HEK293 (cell line): ENCODE data around the gene HBP1.

Experiments used
- CTCF ChIA-PET: fragments of 350-600 bp; formaldehyde crosslinking; extraction: SDS; loops from one replicate; lab custom pipeline; 2021; ENCODE audit warnings: antibody characterized with exemption; lab: Yijun Ruan, JAX
- POLR2A ChIA-PET: fragments of 300-600 bp; formaldehyde crosslinking; extraction: SDS; loops from one replicate; lab custom pipeline; 2020; ENCODE audit warnings: antibody characterized with exemption, inconsistent platforms; lab: Yijun Ruan, JAX
- H3K27ac ChIP-seq: fragments of 200-500 bp; sonication (Bioruptor generic); 2 replicates; pipeline ENCODE4 v1.5.1; 2014; ENCODE audit warnings: low read depth, low read length, control low read depth, inconsistent platforms; ENCODE audit errors: extremely low read depth
- H3K36me3 ChIP-seq, 2 experiments: fragments of 200-500 bp in 1 of 2; sonication (Bioruptor generic) in 1 of 2; 1 replicate in 1 of 2; 2 replicates in 1 of 2; pipeline ENCODE4 v1.5.1; 2014 to 2017; ENCODE audit warnings: inconsistent platforms in 2 of 2, low read length in 2 of 2; ENCODE audit not compliant: control insufficient read depth in 2 of 2, insufficient read depth in 1 of 2
- H3K4me1 ChIP-seq: fragments of 200-500 bp; sonication (Bioruptor generic); 2 replicates; pipeline ENCODE4 v1.5.1; 2014; ENCODE audit warnings: mild to moderate bottlenecking, low read length, inconsistent platforms; ENCODE audit not compliant: control insufficient read depth, insufficient read depth
- H3K4me3 ChIP-seq: 2 replicates; pipeline ENCODE4 v1.5.1; 2011; ENCODE audit warnings: low read depth, mild to moderate bottlenecking, control low read depth, low read length, moderate library complexity
- H3K9me3 ChIP-seq: fragments of 200-500 bp; sonication (Bioruptor generic); 2 replicates; pipeline ENCODE4 v1.5.1; 2014; ENCODE audit warnings: low read depth, low read length, inconsistent platforms; ENCODE audit not compliant: control insufficient read depth, insufficient read depth
- BCL11B ChIP-seq: fragments of 450-650 bp; formaldehyde crosslinking; IDR thresholded peaks from 2 replicates; pipeline ENCODE4 v1.5.1; 2016; ENCODE audit warnings: low read depth, missing biosample characterization, missing genetic modification characterization
- GFI1B ChIP-seq: fragments of 450-650 bp; formaldehyde crosslinking; IDR thresholded peaks from 2 replicates; pipeline ENCODE4 v1.5.1; 2016; ENCODE audit warnings: missing biosample characterization, missing genetic modification characterization
- KLF10 ChIP-seq: fragments of 450-650 bp; IDR thresholded peaks from 2 replicates; pipeline ENCODE4 v1.5.1; 2018; ENCODE audit warnings: missing biosample characterization, mild to moderate bottlenecking, missing genetic modification characterization
- KLF8 ChIP-seq: fragments of 450-650 bp; formaldehyde crosslinking; IDR thresholded peaks from 2 replicates; pipeline ENCODE4 v1.5.1; 2016; ENCODE audit warnings: missing biosample characterization, missing genetic modification characterization
- MEIS1 ChIP-seq: sonication (generic); formaldehyde crosslinking; IDR thresholded peaks from 2 replicates; pipeline ENCODE4 v1.8.1; 2022; ENCODE audit warnings: missing genetic modification reagents, mild to moderate bottlenecking, borderline replicate concordance
- SCRT1 ChIP-seq: fragments of 450-650 bp; formaldehyde crosslinking; IDR thresholded peaks from 2 replicates; pipeline ENCODE4 v1.5.1; 2016; ENCODE audit warnings: missing biosample characterization, missing genetic modification characterization, borderline replicate concordance
- SP7 ChIP-seq: fragments of 450-650 bp; formaldehyde crosslinking; IDR thresholded peaks from 2 replicates; pipeline ENCODE4 v1.5.1; 2016; ENCODE audit warnings: missing biosample characterization, missing genetic modification characterization
- ZBTB10 ChIP-seq: fragments of 450-650 bp; formaldehyde crosslinking; IDR thresholded peaks from 2 replicates; pipeline ENCODE4 v1.5.1; 2016; ENCODE audit warnings: missing biosample characterization, missing genetic modification characterization
- ZBTB17 ChIP-seq: fragments of 450-650 bp; formaldehyde crosslinking; IDR thresholded peaks from 2 replicates; pipeline ENCODE4 v1.5.1; 2016; ENCODE audit warnings: missing biosample characterization, missing genetic modification characterization
- ZFP3 ChIP-seq: fragments of 450-650 bp; formaldehyde crosslinking; IDR thresholded peaks from 2 replicates; pipeline ENCODE4 v1.5.1; 2016; ENCODE audit warnings: low read depth, missing biosample characterization, missing genetic modification characterization
- ZNF112 ChIP-seq: fragments of 450-650 bp; formaldehyde crosslinking; IDR thresholded peaks from 2 replicates; pipeline ENCODE4 v1.5.0; 2017; ENCODE audit warnings: missing biosample characterization, missing genetic modification characterization
- ZNF132 ChIP-seq: fragments of 450-650 bp; formaldehyde crosslinking; IDR thresholded peaks from 2 replicates; pipeline ENCODE4 v1.5.1; 2017; ENCODE audit warnings: missing biosample characterization, missing genetic modification characterization, borderline replicate concordance
- ZNF148 ChIP-seq: fragments of 450-650 bp; formaldehyde crosslinking; IDR thresholded peaks from 2 replicates; pipeline ENCODE4 v1.5.0; 2017; ENCODE audit warnings: missing biosample characterization, missing genetic modification characterization, borderline replicate concordance
- ZNF155 ChIP-seq: fragments of 450-650 bp; formaldehyde crosslinking; IDR thresholded peaks from 2 replicates; pipeline ENCODE4 v1.5.1; 2016; ENCODE audit warnings: missing biosample characterization, missing genetic modification characterization
- ZNF2 ChIP-seq: fragments of 450-650 bp; formaldehyde crosslinking; IDR thresholded peaks from 2 replicates; pipeline ENCODE4 v1.5.1; 2016; ENCODE audit warnings: missing biosample characterization, missing genetic modification characterization
- ZNF350 ChIP-seq: fragments of 450-650 bp; formaldehyde crosslinking; IDR thresholded peaks from 2 replicates; pipeline ENCODE4 v1.5.0; 2017; ENCODE audit warnings: missing biosample characterization, mild to moderate bottlenecking, missing genetic modification characterization
- ZNF398 ChIP-seq: fragments of 450-650 bp; formaldehyde crosslinking; IDR thresholded peaks from 2 replicates; pipeline ENCODE4 v1.5.1; 2017; ENCODE audit warnings: missing biosample characterization, missing genetic modification characterization
- ZNF600 ChIP-seq: fragments of 450-650 bp; formaldehyde crosslinking; IDR thresholded peaks from 2 replicates; pipeline ENCODE4 v1.5.1; 2016; ENCODE audit warnings: missing biosample characterization, missing genetic modification characterization
- ZNF654 ChIP-seq: fragments of 450-650 bp; formaldehyde crosslinking; IDR thresholded peaks from 2 replicates; pipeline ENCODE4 v1.5.1; 2016; ENCODE audit warnings: low read depth, missing biosample characterization, missing genetic modification characterization
- ZNF792 ChIP-seq: fragments of 450-650 bp; formaldehyde crosslinking; IDR thresholded peaks from 2 replicates; pipeline ENCODE4 v1.5.1; 2016; ENCODE audit warnings: missing biosample characterization, missing genetic modification characterization
- TF ChIP-seq, protein P1 (sequence below): fragments of 450-650 bp; formaldehyde crosslinking; IDR thresholded peaks from 2 replicates; pipeline ENCODE4 v1.5.1; 2016; ENCODE audit warnings: missing biosample characterization, missing genetic modification characterization
- TF ChIP-seq, protein P2 (sequence below): fragments of 450-650 bp; formaldehyde crosslinking; IDR thresholded peaks from 2 replicates; pipeline ENCODE4 v1.5.1; 2017; ENCODE audit warnings: missing biosample characterization, missing genetic modification characterization
- TF ChIP-seq, protein P3 (sequence below): fragments of 450-650 bp; formaldehyde crosslinking; IDR thresholded peaks from 2 replicates; pipeline ENCODE4 v1.5.1; 2016; ENCODE audit warnings: missing biosample characterization, missing genetic modification characterization

Gene HBP1

DNA sequence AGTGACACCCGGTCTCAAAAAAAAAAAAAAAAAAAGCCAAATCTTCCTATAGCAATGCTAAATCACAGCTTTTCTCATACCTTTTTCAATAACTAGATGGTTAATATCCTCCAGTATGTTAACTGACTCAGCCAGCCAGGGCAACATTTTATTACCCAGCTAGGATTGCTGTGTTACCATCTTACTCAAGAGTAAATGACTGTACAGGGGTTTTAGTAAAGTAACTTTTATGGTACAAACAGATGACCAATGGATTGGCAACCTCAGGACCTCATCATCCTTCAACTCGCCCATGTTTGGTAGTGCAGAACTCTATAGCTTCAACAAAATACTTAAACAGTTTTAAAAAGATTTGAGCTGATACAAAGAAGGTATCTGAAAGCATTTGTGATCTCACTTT, 59.5 kb downstream of the HBP1 start (continued):
- TF ChIP-seq, protein P1, sequence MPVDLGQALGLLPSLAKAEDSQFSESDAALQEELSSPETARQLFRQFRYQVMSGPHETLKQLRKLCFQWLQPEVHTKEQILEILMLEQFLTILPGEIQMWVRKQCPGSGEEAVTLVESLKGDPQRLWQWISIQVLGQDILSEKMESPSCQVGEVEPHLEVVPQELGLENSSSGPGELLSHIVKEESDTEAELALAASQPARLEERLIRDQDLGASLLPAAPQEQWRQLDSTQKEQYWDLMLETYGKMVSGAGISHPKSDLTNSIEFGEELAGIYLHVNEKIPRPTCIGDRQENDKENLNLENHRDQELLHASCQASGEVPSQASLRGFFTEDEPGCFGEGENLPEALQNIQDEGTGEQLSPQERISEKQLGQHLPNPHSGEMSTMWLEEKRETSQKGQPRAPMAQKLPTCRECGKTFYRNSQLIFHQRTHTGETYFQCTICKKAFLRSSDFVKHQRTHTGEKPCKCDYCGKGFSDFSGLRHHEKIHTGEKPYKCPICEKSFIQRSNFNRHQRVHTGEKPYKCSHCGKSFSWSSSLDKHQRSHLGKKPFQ (tag by site-specific recombination) = no peak

GRCh38 chr7:107230334-107230733, 61.5 kb downstream of the HBP1 start:
- POLR2A ChIA-PET = no interaction called here
- no peaks in the 10 kb centered on the region; a peak in 1 of 3 replicates for H3K36me3 ChIP-seq
- no peaks in the 10 kb centered on the region for H3K4me1 ChIP-seq
- no peak overlapping the region for H3K4me3 ChIP-seq
- H3K9me3 ChIP-seq = no peaks in the 10 kb centered on the region
- no peak overlapping the region for H3K27ac ChIP-seq
- CTCF ChIA-PET = interaction anchor here (0.7 kb wide), 1 partner anchor 1868 kb away, joined by 5 read pairs; no protein-coding TSS in a partner anchor
- no peak for TF ChIP-seq ZNF132 (tag by site-specific recombination)
- no peak for TF ChIP-seq ZNF350 (tag by site-specific recombination)
- TF ChIP-seq ZNF112 (tag by site-specific recombination) = no peak
- TF ChIP-seq KLF8 (tag by site-specific recombination) = no peak
- TF ChIP-seq, protein P2, sequence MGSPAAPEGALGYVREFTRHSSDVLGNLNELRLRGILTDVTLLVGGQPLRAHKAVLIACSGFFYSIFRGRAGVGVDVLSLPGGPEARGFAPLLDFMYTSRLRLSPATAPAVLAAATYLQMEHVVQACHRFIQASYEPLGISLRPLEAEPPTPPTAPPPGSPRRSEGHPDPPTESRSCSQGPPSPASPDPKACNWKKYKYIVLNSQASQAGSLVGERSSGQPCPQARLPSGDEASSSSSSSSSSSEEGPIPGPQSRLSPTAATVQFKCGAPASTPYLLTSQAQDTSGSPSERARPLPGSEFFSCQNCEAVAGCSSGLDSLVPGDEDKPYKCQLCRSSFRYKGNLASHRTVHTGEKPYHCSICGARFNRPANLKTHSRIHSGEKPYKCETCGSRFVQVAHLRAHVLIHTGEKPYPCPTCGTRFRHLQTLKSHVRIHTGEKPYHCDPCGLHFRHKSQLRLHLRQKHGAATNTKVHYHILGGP (tag by site-specific recombination) = no peak
- TF ChIP-seq ZNF155 (tag by site-specific recombination) = no peak
- no peak for TF ChIP-seq ZBTB17 (tag by site-specific recombination)
- TF ChIP-seq KLF10 (tag by site-specific recombination) = no peak
- no peak for TF ChIP-seq ZNF398 (tag by site-specific recombination)
- no peak for TF ChIP-seq ZBTB10
- TF ChIP-seq ZNF792 (tag by site-specific recombination) = no peak
- TF ChIP-seq, all 188 proteins: peak for 0

GRCh38 chr7:107232568-107233090, 63.8 kb downstream of the HBP1 start:
- H3K4me3 ChIP-seq = no peak overlapping the region
- H3K27ac ChIP-seq = no peak overlapping the region
- no peaks in the 10 kb centered on the region for H3K36me3 ChIP-seq
- no peaks in the 10 kb centered on the region for H3K9me3 ChIP-seq
- POLR2A ChIA-PET = no interaction called here
- no peaks in the 10 kb centered on the region for H3K4me1 ChIP-seq
- CTCF ChIA-PET = no interaction called here
- TF ChIP-seq SCRT1 (tag by site-specific recombination) (no peak), ZFP3 (no peak), ZNF600 (no peak), MEIS1 (no peak), ZNF2 (tag by site-specific recombination) (no peak), SP7 (tag by site-specific recombination) (no peak), GFI1B (tag by site-specific recombination) (no peak), ZNF148 (no peak), ZNF654 (no peak), BCL11B (tag by site-specific recombination) (no peak)
- TF ChIP-seq, protein P3, sequence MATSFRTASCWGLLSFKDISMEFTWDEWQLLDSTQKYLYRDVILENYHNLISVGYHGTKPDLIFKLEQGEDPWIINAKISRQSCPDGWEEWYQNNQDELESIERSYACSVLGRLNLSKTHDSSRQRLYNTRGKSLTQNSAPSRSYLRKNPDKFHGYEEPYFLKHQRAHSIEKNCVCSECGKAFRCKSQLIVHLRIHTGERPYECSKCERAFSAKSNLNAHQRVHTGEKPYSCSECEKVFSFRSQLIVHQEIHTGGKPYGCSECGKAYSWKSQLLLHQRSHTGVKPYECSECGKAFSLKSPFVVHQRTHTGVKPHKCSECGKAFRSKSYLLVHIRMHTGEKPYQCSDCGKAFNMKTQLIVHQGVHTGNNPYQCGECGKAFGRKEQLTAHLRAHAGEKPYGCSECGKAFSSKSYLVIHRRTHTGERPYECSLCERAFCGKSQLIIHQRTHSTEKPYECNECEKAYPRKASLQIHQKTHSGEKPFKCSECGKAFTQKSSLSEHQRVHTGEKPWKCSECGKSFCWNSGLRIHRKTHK (tag by site-specific recombination) = no peak
